GM10266 (cell line): ENCODE data around the gene TMCO2.

Experiments
- DNase-seq: peaks from one replicate; pipeline ENCODE4 v3.0.0; 2012; ENCODE audit errors: extremely low spot score
- TF ChIP-seq, protein P1 (sequence below): IDR thresholded peaks from 2 replicates; pipeline ENCODE4 v1.5.1; 2012; ENCODE audit warnings: mild to moderate bottlenecking, low read depth; ENCODE audit not compliant: control insufficient read depth, insufficient read depth; ENCODE audit errors: missing control alignments

The TMCO2 gene

DNA sequence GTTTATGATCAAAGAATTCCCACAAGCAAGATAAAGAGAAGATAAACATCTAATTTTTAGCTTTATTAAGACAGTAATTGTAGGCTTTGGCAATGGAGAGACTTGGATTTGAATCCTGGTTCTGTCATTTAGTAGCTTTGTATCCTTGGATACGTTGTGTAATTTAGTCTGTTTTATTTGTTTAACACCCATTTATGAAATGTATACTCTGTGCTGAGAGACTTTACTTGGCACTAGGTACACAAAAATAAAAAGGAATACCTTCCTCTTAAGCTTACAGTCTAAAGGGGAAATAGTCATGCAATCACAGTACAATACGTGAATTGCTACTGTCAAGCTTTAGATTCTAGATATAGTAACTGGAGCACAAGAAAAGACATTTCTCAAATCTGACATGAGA, 34.1 kb downstream of the TMCO2 start:
- no peak for DNase-seq
- TF ChIP-seq, protein P1, sequence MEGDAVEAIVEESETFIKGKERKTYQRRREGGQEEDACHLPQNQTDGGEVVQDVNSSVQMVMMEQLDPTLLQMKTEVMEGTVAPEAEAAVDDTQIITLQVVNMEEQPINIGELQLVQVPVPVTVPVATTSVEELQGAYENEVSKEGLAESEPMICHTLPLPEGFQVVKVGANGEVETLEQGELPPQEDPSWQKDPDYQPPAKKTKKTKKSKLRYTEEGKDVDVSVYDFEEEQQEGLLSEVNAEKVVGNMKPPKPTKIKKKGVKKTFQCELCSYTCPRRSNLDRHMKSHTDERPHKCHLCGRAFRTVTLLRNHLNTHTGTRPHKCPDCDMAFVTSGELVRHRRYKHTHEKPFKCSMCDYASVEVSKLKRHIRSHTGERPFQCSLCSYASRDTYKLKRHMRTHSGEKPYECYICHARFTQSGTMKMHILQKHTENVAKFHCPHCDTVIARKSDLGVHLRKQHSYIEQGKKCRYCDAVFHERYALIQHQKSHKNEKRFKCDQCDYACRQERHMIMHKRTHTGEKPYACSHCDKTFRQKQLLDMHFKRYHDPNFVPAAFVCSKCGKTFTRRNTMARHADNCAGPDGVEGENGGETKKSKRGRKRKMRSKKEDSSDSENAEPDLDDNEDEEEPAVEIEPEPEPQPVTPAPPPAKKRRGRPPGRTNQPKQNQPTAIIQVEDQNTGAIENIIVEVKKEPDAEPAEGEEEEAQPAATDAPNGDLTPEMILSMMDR: no peak

DNA sequence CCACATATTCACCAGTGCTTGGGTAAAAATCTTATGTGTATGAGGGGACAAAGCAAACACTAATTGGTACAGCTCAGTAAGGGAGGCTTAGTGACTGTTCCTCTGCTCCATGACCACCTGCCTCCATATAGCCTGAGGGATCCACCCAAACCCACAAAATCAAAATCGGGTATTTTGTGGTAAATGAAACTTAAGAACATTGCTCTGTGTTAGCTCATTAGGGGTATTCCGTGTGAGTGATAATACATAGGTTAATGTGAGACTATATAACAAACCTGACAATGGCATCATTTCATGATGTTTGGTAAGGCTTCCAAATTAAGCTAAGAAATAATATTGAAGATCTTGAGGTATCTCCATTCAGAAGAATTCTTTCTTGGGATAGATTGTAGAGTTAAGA, 43.6 kb downstream of the TMCO2 start:
- TF ChIP-seq, protein P1: no peak

DNA sequence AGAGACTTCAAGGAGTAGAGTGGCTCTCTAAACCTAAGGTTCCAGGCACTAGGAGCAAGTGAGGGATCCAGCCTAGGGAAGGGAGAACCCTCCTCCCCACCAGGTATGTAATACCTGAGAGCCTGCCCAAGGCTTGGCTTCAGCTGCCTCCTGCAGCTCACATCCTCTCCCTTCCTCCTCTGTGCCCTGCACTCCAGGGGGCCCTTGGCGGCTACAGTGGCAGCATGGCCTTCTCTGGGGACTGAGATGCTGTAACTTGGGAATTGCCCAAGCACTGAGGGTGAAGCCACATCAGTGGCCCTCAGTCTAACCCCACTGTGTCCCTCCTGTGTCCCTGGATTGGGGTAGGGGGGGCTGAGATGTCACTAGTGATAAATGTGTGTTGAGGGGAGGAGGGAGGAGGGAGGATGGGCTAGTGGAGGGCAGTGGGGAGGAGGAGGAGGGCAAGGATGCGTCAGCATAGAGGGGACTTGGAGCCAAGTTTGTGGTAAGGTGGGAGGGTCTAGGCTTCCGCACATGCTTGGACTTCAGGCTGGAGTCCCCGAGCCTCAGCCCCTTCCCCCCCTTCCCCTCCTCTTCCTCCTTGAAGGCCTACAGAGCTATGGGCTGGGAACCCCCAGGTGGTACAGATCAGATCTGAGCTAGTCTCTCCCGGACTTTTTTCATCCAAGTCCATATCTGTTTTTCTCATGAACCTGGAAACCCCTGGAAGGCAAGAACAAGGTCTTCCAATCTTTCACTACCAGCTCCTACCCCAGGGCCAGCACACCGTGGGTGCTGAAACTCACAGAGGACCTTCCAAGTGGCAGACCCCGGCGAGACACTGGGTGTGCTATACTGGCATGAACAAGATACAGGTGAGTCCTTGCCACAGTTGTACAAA, 51.9 kb downstream of the TMCO2 start:
- TF ChIP-seq, protein P1: no peak
- DNase-seq: no peak

More for the DNA sequence above, 43.6 kb downstream of the TMCO2 start:
- no peak for DNase-seq

DNA sequence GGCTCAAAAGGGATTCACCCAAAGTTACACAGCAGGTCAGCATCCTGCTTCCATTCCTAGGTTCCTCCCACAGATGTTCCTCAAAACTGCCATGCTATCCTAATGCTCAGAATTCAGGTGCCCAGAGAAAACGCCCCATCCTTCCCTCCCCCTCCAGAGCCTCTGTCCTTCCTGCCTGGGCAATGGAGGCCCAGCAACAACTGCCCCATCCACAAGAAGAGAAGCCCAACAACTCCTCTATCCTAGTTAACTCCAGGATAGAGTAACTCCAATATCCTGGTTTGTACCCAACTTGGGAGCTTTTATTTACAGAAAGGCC, 52.5 kb downstream of the TMCO2 start:
- TF ChIP-seq, protein P1: no peak

DNA sequence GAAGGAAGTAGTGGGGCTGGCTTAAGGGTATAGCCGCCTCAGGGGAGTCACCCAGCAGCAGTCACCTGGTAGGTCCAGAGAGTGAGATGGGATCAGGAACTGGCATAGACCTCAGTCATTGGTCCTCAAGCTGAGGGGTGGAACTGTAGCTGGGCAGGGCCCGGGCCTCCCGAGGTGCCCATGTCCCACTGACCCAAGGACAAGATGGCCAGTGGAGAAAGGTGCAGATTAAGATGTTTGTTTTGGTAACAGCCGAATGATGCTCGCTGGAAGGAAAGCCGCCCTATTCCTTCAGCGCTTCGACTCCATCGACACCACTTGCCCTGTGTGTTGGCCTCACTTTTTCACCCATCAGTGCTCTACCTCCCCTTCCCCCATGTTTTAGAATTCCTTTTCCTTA, 52.9 kb downstream of the TMCO2 start:
- no peak for DNase-seq
- TF ChIP-seq, protein P1: no peak

More for the DNA sequence above, 52.5 kb downstream of the TMCO2 start:
- DNase-seq: no peak

DNA sequence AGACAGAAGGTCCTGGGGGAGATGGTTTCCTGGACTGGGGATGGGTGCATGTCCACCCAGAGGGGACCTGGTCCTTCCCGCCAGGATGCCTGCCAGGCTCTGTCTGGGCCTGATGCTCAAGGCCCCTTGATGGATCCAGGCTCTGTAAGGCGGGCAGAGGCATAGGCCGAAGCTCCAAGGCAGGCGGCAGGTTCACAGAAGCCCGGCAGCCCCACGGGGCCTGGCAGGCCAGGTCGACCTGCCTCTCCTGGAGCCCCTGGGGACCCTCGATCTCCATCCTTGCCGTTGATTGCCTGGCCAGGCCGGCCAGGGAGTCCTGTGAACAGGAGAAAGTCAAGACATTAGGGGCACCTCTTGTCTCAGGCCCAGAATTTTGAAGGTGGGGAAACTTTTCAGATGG, 53.3 kb downstream of the TMCO2 start:
- TF ChIP-seq, protein P1: no peak
- DNase-seq: no peak
